Endothelial cell of umbilical vein (primary cell): ENCODE measurements around the gene JARID2.

Experiments used
- POLR2A ChIP-seq: IDR thresholded peaks from 2 replicates; pipeline ENCODE4 v1.6.1; 2012; ENCODE audit warnings: low read depth, mild to moderate bottlenecking, control low read depth, low read length
- TF ChIP-seq, protein P1 (sequence below), 2 donors: IDR thresholded peaks; 1 replicate in 1 of 2; 2 replicates in 1 of 2; pipeline ENCODE4 v1.5.1; 2011; ENCODE audit warnings: low read length in 2 of 2, mild to moderate bottlenecking in 2 of 2, moderate library complexity in 2 of 2, control low read depth in 1 of 2, inconsistent platforms in 1 of 2, low read depth in 1 of 2; ENCODE audit not compliant: insufficient read depth in 1 of 2; ENCODE audit errors: extremely low read depth in 1 of 2

- no peak for TF ChIP-seq POLR2A
- TF ChIP-seq, protein P1, sequence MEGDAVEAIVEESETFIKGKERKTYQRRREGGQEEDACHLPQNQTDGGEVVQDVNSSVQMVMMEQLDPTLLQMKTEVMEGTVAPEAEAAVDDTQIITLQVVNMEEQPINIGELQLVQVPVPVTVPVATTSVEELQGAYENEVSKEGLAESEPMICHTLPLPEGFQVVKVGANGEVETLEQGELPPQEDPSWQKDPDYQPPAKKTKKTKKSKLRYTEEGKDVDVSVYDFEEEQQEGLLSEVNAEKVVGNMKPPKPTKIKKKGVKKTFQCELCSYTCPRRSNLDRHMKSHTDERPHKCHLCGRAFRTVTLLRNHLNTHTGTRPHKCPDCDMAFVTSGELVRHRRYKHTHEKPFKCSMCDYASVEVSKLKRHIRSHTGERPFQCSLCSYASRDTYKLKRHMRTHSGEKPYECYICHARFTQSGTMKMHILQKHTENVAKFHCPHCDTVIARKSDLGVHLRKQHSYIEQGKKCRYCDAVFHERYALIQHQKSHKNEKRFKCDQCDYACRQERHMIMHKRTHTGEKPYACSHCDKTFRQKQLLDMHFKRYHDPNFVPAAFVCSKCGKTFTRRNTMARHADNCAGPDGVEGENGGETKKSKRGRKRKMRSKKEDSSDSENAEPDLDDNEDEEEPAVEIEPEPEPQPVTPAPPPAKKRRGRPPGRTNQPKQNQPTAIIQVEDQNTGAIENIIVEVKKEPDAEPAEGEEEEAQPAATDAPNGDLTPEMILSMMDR (IDR thresholded peaks at IDR 0.05; ENCODE audit: extremely low read depth in 1 of 2, insufficient read depth in 1 of 2, low read depth in 1 of 2, low read length in 2 of 2), result no peak
These were observed 84.5 kb downstream of the JARID2 start for GRCh38 chr6:15330174-15330944.
